B cell (primary cell): ENCODE measurements around the gene PRR14L. TPM values are rescaled to one million over a fixed set of nuclear protein-coding genes. Genes with fewer than 3 reads are reported as not detected.

Experiments
- ATAC-seq: fragments of 200-7000 bp; cut with Tn5 transposase; one replicate; pipeline ENCODE4 v1.10.0; 2021; ENCODE audit warnings: low read depth, mild to moderate bottlenecking, moderate number of reproducible peaks, moderate library complexity
- CTCF ChIA-PET: fragments of 350-600 bp; sonication (Branson Sonifier 250); formaldehyde crosslinking; loops from one replicate; lab custom pipeline; 2021; ENCODE audit warnings: antibody characterized with exemption, inconsistent platforms; lab: Charles Lee
- POLR2A ChIA-PET: fragments of 350-600 bp; sonication (Branson Sonifier 250); formaldehyde crosslinking; loops from one replicate; lab custom pipeline; 2021; ENCODE audit warnings: antibody characterized with exemption; lab: Charles Lee
- DNase-seq: peaks from one replicate; pipeline ENCODE4 v3.0.0; 2013
- H2AFZ ChIP-seq: 2 replicates; pipeline ENCODE4 v1.6.1; 2012; ENCODE audit warnings: mild to moderate bottlenecking, low read depth, low read length; ENCODE audit not compliant: insufficient read depth, poor library complexity, severe bottlenecking
- H3K27ac ChIP-seq, 2 donors: 1 replicate in 1 of 2; 2 replicates in 1 of 2; pipeline ENCODE4 v1.5.1; 2012 to 2013; ENCODE audit warnings: low read length in 2 of 2, mild to moderate bottlenecking in 2 of 2, moderate library complexity in 1 of 2
- H3K27me3 ChIP-seq, 4 experiments: fragments of 200-600 bp in 1 of 4; sonication (generic) in 1 of 4; replicated peaks in 1 of 4; 1 replicate in 2 of 4; 2 replicates in 2 of 4; pipeline versions ENCODE4 v1.6.1 to v1.7.0; 2013 to 2016; ENCODE audit warnings: low read length in 3 of 4, mild to moderate bottlenecking in 2 of 4, mixed read lengths in 1 of 4, moderate library complexity in 1 of 4; ENCODE audit not compliant: insufficient read depth in 4 of 4, control insufficient read depth in 3 of 4; ENCODE audit errors: control extremely low read depth in 1 of 4
- H3K36me3 ChIP-seq, 2 experiments: replicated peaks in 1 of 2; 1 replicate in 1 of 2; 2 replicates in 1 of 2; pipeline versions ENCODE4 v1.6.1 to v1.7.1; 2013; ENCODE audit warnings: low read length in 1 of 2; ENCODE audit not compliant: insufficient read depth in 2 of 2, control insufficient read depth in 1 of 2; ENCODE audit errors: control extremely low read depth in 1 of 2, extremely low read depth in 1 of 2
- H3K4me1 ChIP-seq, 2 donors: fragments of 200-600 bp in 1 of 2; sonication (generic) in 1 of 2; 1 replicate in 1 of 2; 2 replicates in 1 of 2; pipeline versions ENCODE4 v1.5.1 to v1.6.1; 2013 to 2017; ENCODE audit warnings: low read length in 2 of 2; ENCODE audit not compliant: control insufficient read depth in 2 of 2, insufficient read depth in 2 of 2
- H3K4me2 ChIP-seq: replicated peaks from 2 replicates; pipeline ENCODE3; 2012; ENCODE audit warnings: mild to moderate bottlenecking, low read depth, low read length; ENCODE audit not compliant: poor library complexity, severe bottlenecking
- H3K4me3 ChIP-seq, 5 experiments: fragments of 200-600 bp in 1 of 5; sonication (generic) in 1 of 5; 1 replicate in 3 of 5; 2 replicates in 2 of 5; pipeline versions ENCODE4 v1.5.1 to v1.7.0; 2011 to 2016; ENCODE audit warnings: low read length in 4 of 5, mild to moderate bottlenecking in 4 of 5, low read depth in 2 of 5, control low read depth in 1 of 5, moderate library complexity in 1 of 5; ENCODE audit not compliant: insufficient read depth in 1 of 5; ENCODE audit errors: control extremely low read depth in 1 of 5, extremely low read depth in 1 of 5
- H3K79me2 ChIP-seq: fragments of 200-600 bp; sonication (generic); one replicate; pipeline ENCODE4 v1.6.0; 2016; ENCODE audit warnings: low read length; ENCODE audit not compliant: control insufficient read depth, insufficient read depth
- H3K9ac ChIP-seq: fragments of 200-600 bp; sonication (generic); 2 replicates; pipeline ENCODE4 v1.6.1; 2017; ENCODE audit warnings: mild to moderate bottlenecking, low read length, moderate library complexity
- H3K9me3 ChIP-seq, 3 donors: one replicate each; pipeline versions ENCODE4 v1.6.1 to v1.7.1; 2013; ENCODE audit warnings: low read length in 2 of 3; ENCODE audit not compliant: control insufficient read depth in 2 of 3, insufficient read depth in 1 of 3; ENCODE audit errors: control extremely low read depth in 1 of 3
- H4K20me1 ChIP-seq: 2 replicates; pipeline ENCODE4 v1.6.0; 2012; ENCODE audit warnings: mild to moderate bottlenecking, low read length; ENCODE audit not compliant: insufficient read depth, control insufficient read depth, poor library complexity, severe bottlenecking
- H3K27ac Mint-ChIP-seq: one replicate; pipeline ENCODE4 v1.8.0; 2021; ENCODE audit warnings: mixed read lengths
- H3K27me3 Mint-ChIP-seq: one replicate; pipeline ENCODE4 v1.8.0; 2021; ENCODE audit warnings: mixed read lengths
- H3K4me1 Mint-ChIP-seq: one replicate; pipeline ENCODE4 v1.8.0; 2021; ENCODE audit warnings: mixed read lengths
- H3K4me3 Mint-ChIP-seq: one replicate; pipeline ENCODE4 v1.8.0; 2021; ENCODE audit warnings: mixed read lengths
- H3K9me3 Mint-ChIP-seq: one replicate; pipeline ENCODE4 v1.8.0; 2022; ENCODE audit warnings: mixed read lengths; ENCODE audit not compliant: insufficient read depth
- CTCF ChIP-seq: fragments of 200-600 bp; IDR thresholded peaks from one replicate; pipeline ENCODE4 v1.8.0; 2022; ENCODE audit warnings: antibody characterized with exemption, mild to moderate bottlenecking
- EZH2 ChIP-seq: IDR thresholded peaks from 2 replicates; pipeline ENCODE4 v1.6.1; 2012; ENCODE audit warnings: borderline replicate concordance, low read depth, mild to moderate bottlenecking, moderate library complexity, low read length; ENCODE audit not compliant: insufficient read depth, poor library complexity, severe bottlenecking
- WGBS: methylation state at CpG from one replicate; pipeline ENCODE4 v1.1.5; 2013; ENCODE audit warnings: missing lambda C conversion rate; ENCODE audit not compliant: insufficient coverage; 5-methylcytosine and 5-hydroxymethylcytosine counted together
- intact Hi-C: fragments of 100-400 bp; cut with micrococcal nuclease; formaldehyde crosslinking; loops from one replicate; pipeline ENCODE4 v1.10.0; 2022
- polyA plus RNA-seq: library from polyadenylated mRNA; depleted of rRNA; stranded (reverse); fragments of >200 nt; gene quantifications from 2 replicates; pipeline ENCODE4 v1.2.3, GENCODE V29; 2012
- total RNA-seq, 2 donors: library from RNA; stranded (reverse); fragments of 120-200 nt in 1 of 2; gene quantifications; 1 replicate in 1 of 2; 2 replicates in 1 of 2; pipeline versions ENCODE4 v1.2.3 to v1.2.4, GENCODE V29; 2013 to 2022

The PRR14L gene
- total and polyA plus RNA-seq, 2 donors (not counting 1 experiment from before 2014, with no cell fraction given): 8.5 to 69.6 TPM

- Mint-ChIP-seq H3K9me3 (no peaks in the 10 kb centered on the region), H3K27ac (peak overlapping the region; percentile 26), H3K4me3 (no peak overlapping the region), H3K27me3 (no peaks in the 10 kb centered on the region), H3K4me1 (peaks cover 40% of the 10 kb centered on the region)
- Histone ChIP-seq H3K4me1 (peaks cover 22 to 26% of the 10 kb centered on the region in 2 donors), H3K36me3 (no peaks in the 10 kb centered on the region), H3K27me3 (no peaks in the 10 kb centered on the region), H2AFZ (no peak overlapping the region), H3K9ac (no peak overlapping the region), H3K79me2 (peaks cover 71% of the 10 kb centered on the region), H3K4me2 (no peak overlapping the region), H3K4me3 (no peak overlapping the region), H4K20me1 (peaks cover 28% of the 10 kb centered on the region), H3K27ac (peak overlapping the region in 1 of 2 donors; percentile 18), H3K9me3 (no peaks in the 10 kb centered on the region)
- no CpG with 5 or more reads among the region's 4 CpGs for WGBS
- intact Hi-C loops: no loop called here
- ChIA-PET CTCF (interaction anchor here (1.4 kb wide), 1 partner anchor 82 kb away, joined by 4 read pairs; no protein-coding TSS in a partner anchor), POLR2A (interaction anchor here (0.7 to 0.8 kb wide), 2 partner anchors 26 to 198 kb away, joined by 3 to 6 read pairs; no protein-coding TSS in a partner anchor)
- no peak for DNase-seq
- no peak for TF ChIP-seq CTCF
- no peak for TF ChIP-seq EZH2
- no peak for ATAC-seq
Observed at GRCh38 chr22:31747441-31747840, 2.5 kb downstream of the PRR14L start.

DNA sequence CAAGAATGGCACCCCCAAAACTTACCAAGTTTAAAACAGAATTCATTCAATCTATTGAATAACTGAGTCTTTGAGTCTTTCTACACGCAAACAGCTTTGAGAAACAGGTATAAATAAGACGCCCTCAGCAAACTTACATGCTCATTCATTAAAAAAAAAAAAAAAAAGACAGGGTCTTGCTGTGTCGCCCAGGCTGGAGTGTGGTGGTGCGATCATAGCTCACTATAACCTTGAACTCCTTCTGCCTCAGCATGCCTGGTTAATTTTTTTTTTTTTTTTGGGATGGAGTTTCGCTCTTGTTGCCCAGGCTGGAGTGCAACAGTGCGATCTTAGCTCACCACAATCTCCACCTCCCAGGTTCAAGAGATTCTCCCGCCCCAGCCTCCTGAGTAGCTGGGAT, 6.1 kb downstream of the PRR14L start:
- Histone ChIP-seq H2AFZ (no peak overlapping the region), H3K27me3 (no peaks in the 10 kb centered on the region), H3K27ac (no peak overlapping the region), H4K20me1 (peaks cover 51% of the 10 kb centered on the region), H3K9me3 (no peaks in the 10 kb centered on the region), H3K9ac (no peak overlapping the region), H3K4me1 (peaks cover 7 to 12% of the 10 kb centered on the region in 2 donors), H3K4me2 (no peak overlapping the region), H3K4me3 (no peak overlapping the region), H3K36me3 (peaks cover 0 to 17% of the 10 kb centered on the region in 2 experiments), H3K79me2 (peaks cover 89% of the 10 kb centered on the region)
- Mint-ChIP-seq H3K27ac (no peak overlapping the region), H3K27me3 (no peaks in the 10 kb centered on the region), H3K4me1 (peaks cover 32% of the 10 kb centered on the region), H3K4me3 (no peak overlapping the region), H3K9me3 (no peaks in the 10 kb centered on the region)
- ChIA-PET CTCF (interaction anchor here (1.1 to 1.2 kb wide), 2 partner anchors 47 to 78 kb away, joined by 3 read pairs; no protein-coding TSS in a partner anchor), POLR2A (interaction anchor here (0.7 kb wide), 1 partner anchor 451 kb away, joined by 3 read pairs; no protein-coding TSS in a partner anchor)
- ATAC-seq: no peak
- no peak for DNase-seq
- intact Hi-C loops: no loop called here
- no CpG with 5 or more reads among the region's 7 CpGs for WGBS
- TF ChIP-seq CTCF (no peak), EZH2 (no peak)
